Common myeloid progenitor, CD34-positive (primary cell): ENCODE results near the gene GRPR.

Experiments
- CTCF ChIA-PET: fragments of 350-600 bp; sonication (Branson Sonifier 250); formaldehyde crosslinking; loops from one replicate; lab custom pipeline; 2021; ENCODE audit warnings: antibody characterized with exemption; lab: Charles Lee
- POLR2A ChIA-PET: fragments of 350-600 bp; sonication (Branson Sonifier 250); formaldehyde crosslinking; loops from one replicate; lab custom pipeline; 2021; ENCODE audit warnings: antibody characterized with exemption; lab: Charles Lee
- DNase-seq, 3 donors: peaks; one replicate each; pipeline versions ENCODE4 v3.0.0 to v3.0.0-alpha.2; 2013
- H3K27ac ChIP-seq, 2 experiments: 1 replicate in 1 of 2; 2 replicates in 1 of 2; pipeline ENCODE4 v1.7.0; 2013; ENCODE audit warnings: inconsistent platforms in 2 of 2, low read length in 2 of 2, mild to moderate bottlenecking in 2 of 2, low read depth in 1 of 2, moderate library complexity in 1 of 2; ENCODE audit not compliant: severe bottlenecking in 2 of 2, insufficient read depth in 1 of 2, poor library complexity in 1 of 2
- H3K27me3 ChIP-seq, 5 experiments: replicated peaks in 2 of 5; 1 replicate in 3 of 5; 2 replicates in 2 of 5; pipeline versions ENCODE4 v1.6.1 to v1.7.0; 2013; ENCODE audit warnings: low read length in 4 of 5, mild to moderate bottlenecking in 2 of 5, moderate library complexity in 2 of 5, inconsistent platforms in 1 of 5; ENCODE audit not compliant: insufficient read depth in 5 of 5, control insufficient read depth in 4 of 5
- H3K36me3 ChIP-seq, 4 experiments: 1 replicate in 2 of 4; 2 replicates in 2 of 4; pipeline versions ENCODE4 v1.6.1 to v1.7.0; 2013; ENCODE audit warnings: low read length in 3 of 4, control low read depth in 1 of 4, mild to moderate bottlenecking in 1 of 4; ENCODE audit not compliant: control insufficient read depth in 4 of 4, insufficient read depth in 4 of 4
- H3K4me1 ChIP-seq, 4 experiments: 1 replicate in 3 of 4; 2 replicates in 1 of 4; pipeline versions ENCODE4 v1.6.1 to v1.7.1; 2013; ENCODE audit warnings: low read length in 3 of 4, mild to moderate bottlenecking in 3 of 4, control low read depth in 1 of 4, inconsistent platforms in 1 of 4, moderate library complexity in 1 of 4; ENCODE audit not compliant: control insufficient read depth in 4 of 4, insufficient read depth in 4 of 4; ENCODE audit errors: control extremely low read depth in 1 of 4
- H3K4me3 ChIP-seq, 7 experiments: 1 replicate in 4 of 7; 2 replicates in 3 of 7; pipeline versions ENCODE4 v1.5.1 to v1.7.0; 2013; ENCODE audit warnings: mild to moderate bottlenecking in 7 of 7, low read length in 6 of 7, moderate library complexity in 6 of 7, inconsistent platforms in 2 of 7, low read depth in 2 of 7, control low read depth in 1 of 7; ENCODE audit not compliant: insufficient read depth in 4 of 7, control insufficient read depth in 1 of 7; ENCODE audit errors: extremely low read depth in 1 of 7
- H3K9me3 ChIP-seq, 5 experiments: 1 replicate in 4 of 5; 2 replicates in 1 of 5; pipeline versions ENCODE4 v1.6.1 to v1.7.1; 2013; ENCODE audit warnings: low read length in 4 of 5, mild to moderate bottlenecking in 2 of 5, inconsistent platforms in 1 of 5, low read depth in 1 of 5, moderate library complexity in 1 of 5; ENCODE audit not compliant: control insufficient read depth in 4 of 5, insufficient read depth in 2 of 5; ENCODE audit errors: control extremely low read depth in 1 of 5
- WGBS: methylation state at CpG from one replicate; pipeline ENCODE4 v1.1.5; 2013; ENCODE audit not compliant: insufficient coverage; 5-methylcytosine and 5-hydroxymethylcytosine counted together

GRPR gene

DNA sequence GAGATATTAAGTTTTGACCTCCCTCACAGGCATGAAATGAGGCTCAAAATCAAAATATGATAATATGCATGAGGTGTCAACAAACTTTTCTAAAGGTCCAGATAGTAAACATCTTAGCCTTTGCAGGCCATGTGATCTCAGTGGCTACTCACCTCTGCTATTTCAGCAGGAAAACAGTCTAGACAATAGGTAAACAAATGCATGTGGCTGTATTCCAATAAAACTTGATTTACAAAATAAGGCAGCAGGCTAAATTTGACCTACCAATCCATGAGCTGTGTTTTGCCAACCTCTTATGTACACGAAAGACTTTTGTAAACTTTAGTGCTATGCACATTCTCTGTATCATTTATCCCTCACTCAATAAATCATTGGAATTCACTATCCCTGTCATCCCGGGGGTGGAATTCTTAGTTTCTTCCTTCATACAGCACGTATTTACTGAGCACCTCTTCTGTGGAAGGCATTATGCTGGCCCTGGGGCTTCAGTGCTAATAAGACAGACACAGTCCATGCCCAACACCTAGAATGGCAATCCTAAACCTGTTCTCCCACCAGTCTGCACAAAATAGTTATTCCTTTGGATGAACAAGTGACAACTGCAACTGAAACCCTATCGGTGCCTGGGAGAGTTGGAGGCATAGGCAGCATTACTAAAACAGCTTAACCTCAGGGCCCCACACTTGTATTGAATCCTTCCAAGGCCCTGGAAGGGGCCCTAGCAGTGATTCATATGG, 63.8 kb downstream of the GRPR start:
- ChIA-PET POLR2A (no interaction called here), CTCF (no interaction called here)
- H3K27me3 ChIP-seq = peaks cover 0 to 7% (median 0%) of the 10 kb centered on the region in 5 experiments
- no peak overlapping the region for H3K27ac ChIP-seq
- H3K4me3 ChIP-seq = no peak overlapping the region
- no peaks in the 10 kb centered on the region for H3K36me3 ChIP-seq
- DNase-seq = no peak
- whole genome bisulfite sequencing = 49% methylated on average over 3 of the region's 4 CpGs
- no peaks in the 10 kb centered on the region for H3K9me3 ChIP-seq
- H3K4me1 ChIP-seq = peaks cover 0 to 2% (median 0%) of the 10 kb centered on the region in 4 experiments

DNA sequence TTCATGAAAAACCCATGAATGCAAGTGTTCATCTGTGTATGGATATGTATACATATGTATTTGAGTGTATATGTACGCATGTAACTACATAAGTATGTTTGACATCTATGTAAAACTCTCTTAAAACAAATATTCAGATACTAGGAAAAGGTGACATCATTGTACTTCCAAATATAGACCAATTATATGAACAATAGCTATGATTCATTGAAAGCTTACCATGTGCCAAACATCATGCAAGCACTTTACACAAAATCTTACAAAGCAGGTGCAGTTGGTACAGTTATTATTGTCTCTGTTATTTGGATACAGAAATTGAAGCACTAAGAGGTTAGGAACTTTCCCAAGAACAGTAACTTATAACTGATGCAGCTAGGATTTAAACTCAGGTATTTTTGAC, 65.3 kb downstream of the GRPR start:
- Histone ChIP-seq H3K27ac (no peak overlapping the region), H3K9me3 (no peaks in the 10 kb centered on the region), H3K36me3 (no peaks in the 10 kb centered on the region), H3K4me3 (no peak overlapping the region), H3K27me3 (peaks cover 0 to 7% (median 0%) of the 10 kb centered on the region in 5 experiments), H3K4me1 (peaks cover 0 to 2% (median 0%) of the 10 kb centered on the region in 4 experiments)
- ChIA-PET CTCF (no interaction called here), POLR2A (no interaction called here)
- no peak for DNase-seq
- no CpG with 5 or more reads among the region's 1 CpG for WGBS

DNA sequence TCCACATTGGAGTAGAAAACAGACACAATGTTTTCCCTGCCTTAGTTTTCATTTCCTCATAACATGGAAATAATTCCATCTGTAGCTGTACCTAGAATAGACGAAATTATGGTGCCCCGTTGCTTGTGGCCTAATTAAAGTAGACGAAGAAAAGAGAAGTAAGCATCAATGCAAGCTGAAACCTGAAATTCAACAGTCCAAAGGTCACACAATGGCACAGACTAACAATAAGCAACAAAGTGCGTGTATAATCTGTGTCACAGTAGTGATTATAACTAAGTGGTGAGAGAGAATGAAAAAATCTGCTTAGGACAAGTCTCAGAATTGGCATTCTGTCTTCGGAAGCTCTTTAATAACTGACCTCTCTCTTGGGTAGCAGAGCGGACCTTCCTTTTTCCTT, 68.2 kb downstream of the GRPR start:
- H3K27ac ChIP-seq = no peak overlapping the region
- CTCF ChIA-PET = no interaction called here

DNA sequence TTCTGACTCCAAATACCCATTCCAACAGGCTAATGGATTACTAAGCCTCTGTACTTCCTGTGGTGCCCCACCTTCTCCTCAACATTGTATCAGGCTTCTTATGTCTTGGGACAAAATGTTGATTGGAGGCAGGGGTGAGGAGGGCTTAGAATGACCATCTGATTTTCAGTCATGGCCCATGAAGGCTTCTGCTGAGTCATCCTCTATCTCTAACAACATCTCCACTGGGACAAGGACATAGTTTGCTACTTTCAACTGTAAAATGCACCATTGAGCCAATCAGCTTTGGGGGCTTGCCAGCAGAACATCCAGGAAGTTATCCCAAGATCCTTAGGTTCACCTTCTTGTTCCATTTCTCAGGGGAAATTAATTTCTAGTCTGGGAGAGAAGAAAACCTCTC, 73.5 kb downstream of the GRPR start:
- H3K36me3 ChIP-seq = no peaks in the 10 kb centered on the region
- no peaks in the 10 kb centered on the region for H3K4me1 ChIP-seq
- peaks cover 0 to 10% (median 0%) of the 10 kb centered on the region in 5 experiments for H3K27me3 ChIP-seq
- H3K4me3 ChIP-seq = no peak overlapping the region
- H3K9me3 ChIP-seq = no peaks in the 10 kb centered on the region
- ChIA-PET CTCF (no interaction called here), POLR2A (no interaction called here)
- H3K27ac ChIP-seq = no peak overlapping the region
- no peak for DNase-seq

More for the DNA sequence above, 68.2 kb downstream of the GRPR start:
- DNase-seq = no peak
- 98% methylated on average over 4 of the region's 6 CpGs for whole genome bisulfite sequencing
- Histone ChIP-seq H3K4me3 (no peak overlapping the region), H3K36me3 (no peaks in the 10 kb centered on the region), H3K4me1 (no peaks in the 10 kb centered on the region), H3K9me3 (no peaks in the 10 kb centered on the region), H3K27me3 (peaks cover 0 to 6% (median 0%) of the 10 kb centered on the region in 5 experiments)
- POLR2A ChIA-PET = no interaction called here

- no peak for DNase-seq
- no peak overlapping the region for H3K27ac ChIP-seq
- H3K4me1 ChIP-seq = no peaks in the 10 kb centered on the region
- H3K4me3 ChIP-seq = no peak overlapping the region
- WGBS = 86% methylated on average over 1 of the region's 1 CpG
- H3K9me3 ChIP-seq = no peaks in the 10 kb centered on the region
- ChIA-PET CTCF (no interaction called here), POLR2A (no interaction called here)
- peaks cover 0 to 12% (median 0%) of the 10 kb centered on the region in 5 experiments for H3K27me3 ChIP-seq
- no peaks in the 10 kb centered on the region for H3K36me3 ChIP-seq
Measured at GRCh38 chrX:16199343-16199742, 76.0 kb downstream of the GRPR start.

GRCh38 chrX:16202943-16203342, 79.6 kb downstream of the GRPR start:
- POLR2A ChIA-PET = no interaction called here
- H3K36me3 ChIP-seq = no peaks in the 10 kb centered on the region
- 90% methylated on average over 2 of the region's 4 CpGs for WGBS
- no peak overlapping the region for H3K27ac ChIP-seq
- H3K4me1 ChIP-seq = no peaks in the 10 kb centered on the region
- H3K27me3 ChIP-seq = peaks cover 0 to 6% (median 0%) of the 10 kb centered on the region in 5 experiments
- H3K9me3 ChIP-seq = no peaks in the 10 kb centered on the region
- DNase-seq = no peak
- CTCF ChIA-PET = no interaction called here
- H3K4me3 ChIP-seq = no peak overlapping the region
